RWPE2 (cell line): Measurements from ENCODE around the gene LHFPL3.
"Not testable (repeated sequence)": the region's sequence is repeated elsewhere in the genome, so short reads cannot be mapped to it uniquely, and the experiment has no call there.

Source experiments
- ATAC-seq: fragments of 200-7000 bp; cut with Tn5 transposase; 3 replicates; pipeline ENCODE4 v1.9.1; 2021; ENCODE audit warnings: low read depth
- DNase-seq: peaks from one replicate; pipeline ENCODE4 v3.0.0-alpha.2; 2020; ENCODE audit warnings: low spot score
- H3K27ac ChIP-seq: fragments of 450-650 bp; 2 replicates; pipeline ENCODE4 v1.5.1; 2017; ENCODE audit warnings: mild to moderate bottlenecking; ENCODE audit not compliant: poor library complexity, severe bottlenecking
- H3K27me3 ChIP-seq: fragments of 250-450 bp; sonication (Bioruptor Pico); 2 replicates; pipeline ENCODE4 v1.5.1; 2021; ENCODE audit warnings: mild to moderate bottlenecking, moderate library complexity; ENCODE audit not compliant: insufficient read depth, poor library complexity, severe bottlenecking
- H3K36me3 ChIP-seq: fragments of 250-450 bp; sonication (Bioruptor Pico); 2 replicates; pipeline ENCODE4 v1.5.1; 2020; ENCODE audit warnings: low read depth, mild to moderate bottlenecking, moderate library complexity
- H3K4me1 ChIP-seq: fragments of 250-450 bp; sonication (Bioruptor Pico); 2 replicates; pipeline ENCODE4 v1.5.1; 2021; ENCODE audit warnings: mild to moderate bottlenecking, moderate library complexity; ENCODE audit not compliant: insufficient read depth, poor library complexity, severe bottlenecking
- H3K4me3 ChIP-seq: fragments of 250-450 bp; sonication (Bioruptor Pico); 2 replicates; pipeline ENCODE4 v1.5.1; 2021; ENCODE audit warnings: mild to moderate bottlenecking, moderate library complexity; ENCODE audit not compliant: severe bottlenecking
- H3K9me3 ChIP-seq: fragments of 250-450 bp; sonication (Bioruptor Pico); 2 replicates; pipeline ENCODE4 v1.5.1; 2021; ENCODE audit warnings: mild to moderate bottlenecking, moderate library complexity; ENCODE audit not compliant: severe bottlenecking
- CTCF ChIP-seq: fragments of 450-650 bp; IDR thresholded peaks from one replicate; pipeline ENCODE4 v1.5.1; 2017; ENCODE audit warnings: mild to moderate bottlenecking, moderate library complexity; ENCODE audit not compliant: poor library complexity, severe bottlenecking

Gene LHFPL3

GRCh38 chr7:104933521-104933988 is 605.2 kb downstream of the LHFPL3 start:
- DNase-seq, result no peak
- no peaks in the 10 kb centered on the region for H3K9me3 ChIP-seq
- H3K27ac ChIP-seq, result no peak overlapping the region
- H3K27me3 ChIP-seq, result no peaks in the 10 kb centered on the region
- H3K4me1 ChIP-seq, result no peaks in the 10 kb centered on the region
- no peak for TF ChIP-seq CTCF
- no peak for ATAC-seq
- no peak overlapping the region for H3K4me3 ChIP-seq
- no peaks in the 10 kb centered on the region for H3K36me3 ChIP-seq

- no peaks in the 10 kb centered on the region for H3K27me3 ChIP-seq
- no peak overlapping the region for H3K27ac ChIP-seq
- no peak for TF ChIP-seq CTCF
- no peaks in the 10 kb centered on the region for H3K36me3 ChIP-seq
- ATAC-seq (no peak), DNase-seq (no peak)
- H3K4me1 ChIP-seq, result no peaks in the 10 kb centered on the region
- H3K4me3 ChIP-seq, result no peak overlapping the region
- H3K9me3 ChIP-seq, result no peaks in the 10 kb centered on the region
Observed at GRCh38 chr7:104934665-104935064, 606.3 kb downstream of the LHFPL3 start.

DNA sequence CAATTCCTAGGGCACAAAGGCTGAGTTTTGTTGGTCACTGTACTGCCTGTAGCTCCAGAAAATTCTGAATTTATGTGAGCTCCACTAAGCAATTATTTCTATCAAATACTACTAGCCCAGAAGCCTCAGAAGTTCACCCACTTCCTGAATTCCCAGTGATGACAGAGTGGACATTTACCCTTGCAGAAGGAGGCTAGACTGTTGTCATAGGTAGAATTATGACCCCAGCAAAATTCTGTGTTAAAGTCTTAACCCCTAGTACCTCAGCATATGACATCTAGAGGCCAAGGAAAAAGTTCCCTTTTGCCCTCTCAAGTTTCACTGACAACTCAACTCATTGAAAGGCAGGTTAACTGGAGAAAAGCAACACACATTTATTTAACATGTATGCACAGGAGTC is 606.9 kb downstream of the LHFPL3 start:
- H3K36me3 ChIP-seq, result no peaks in the 10 kb centered on the region
- H3K4me3 ChIP-seq, result no peak overlapping the region
- DNase-seq (no peak), ATAC-seq (no peak)
- no peak overlapping the region for H3K27ac ChIP-seq
- no peaks in the 10 kb centered on the region for H3K4me1 ChIP-seq
- H3K27me3 ChIP-seq, result no peaks in the 10 kb centered on the region
- no peak for TF ChIP-seq CTCF
- no peaks in the 10 kb centered on the region for H3K9me3 ChIP-seq

DNA sequence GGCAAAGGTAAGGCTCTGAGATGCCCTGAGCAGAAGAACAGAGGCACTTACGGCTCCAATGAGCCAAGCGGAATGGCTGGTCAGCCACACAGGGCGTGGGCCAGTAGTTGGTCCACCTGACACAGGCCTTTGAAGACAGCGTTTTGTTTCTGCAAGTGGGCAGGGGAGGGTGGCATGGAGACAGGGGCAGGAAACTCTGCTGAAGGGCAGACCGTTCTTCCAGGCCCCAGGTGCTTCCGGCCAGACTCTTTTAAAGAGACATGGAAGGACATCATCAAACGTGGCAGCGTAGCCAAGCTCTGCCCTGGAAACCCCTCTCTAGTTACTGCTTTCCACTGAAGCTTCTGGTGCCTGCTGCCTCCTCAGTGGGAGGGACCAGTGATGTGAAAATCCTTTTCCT is 608.1 kb downstream of the LHFPL3 start:
- ATAC-seq (no peak), DNase-seq (no peak)
- H3K36me3 ChIP-seq, result no peaks in the 10 kb centered on the region
- no peaks in the 10 kb centered on the region for H3K9me3 ChIP-seq
- no peaks in the 10 kb centered on the region for H3K27me3 ChIP-seq
- no peaks in the 10 kb centered on the region for H3K4me1 ChIP-seq
- H3K27ac ChIP-seq, result no peak overlapping the region
- H3K4me3 ChIP-seq, result no peak overlapping the region
- TF ChIP-seq CTCF, result no peak

GRCh38 chr7:104937489-104937888 is 609.1 kb downstream of the LHFPL3 start:
- H3K4me1 ChIP-seq, H3K4me3 ChIP-seq, H3K27me3 ChIP-seq, H3K36me3 ChIP-seq, ATAC-seq, DNase-seq, H3K9me3 ChIP-seq, H3K27ac ChIP-seq: not testable (repeated sequence)
